Brain microvascular endothelial cell (primary cell): ENCODE results near the gene IFRD2.
"Not testable (repeated sequence)": the region's sequence is repeated elsewhere in the genome, so short reads cannot be mapped to it uniquely, and the experiment has no call there.

Experiments
- DNase-seq: peaks from one replicate; pipeline ENCODE4 v3.0.0-alpha.2; 2020
- H3K27ac ChIP-seq: fragments of 250-450 bp; sonication (Bioruptor Pico); 2 replicates; pipeline ENCODE4 v1.5.1; 2020; ENCODE audit warnings: mild to moderate bottlenecking, moderate library complexity
- H3K27me3 ChIP-seq: fragments of 250-450 bp; sonication (Bioruptor Pico); replicated peaks from 2 replicates; pipeline ENCODE4 v1.5.1; 2020; ENCODE audit warnings: mild to moderate bottlenecking
- H3K36me3 ChIP-seq: fragments of 250-450 bp; sonication (Bioruptor Pico); replicated peaks from 2 replicates; pipeline ENCODE4 v1.5.1; 2020; ENCODE audit warnings: mild to moderate bottlenecking
- H3K4me3 ChIP-seq: 2 replicates; pipeline ENCODE4 v1.5.1; 2011; ENCODE audit warnings: low read depth, mild to moderate bottlenecking, control low read depth, low read length, moderate library complexity
- CTCF ChIP-seq: IDR thresholded peaks from 2 replicates; pipeline ENCODE4 v1.5.1; 2011; ENCODE audit warnings: low read depth, mild to moderate bottlenecking, moderate library complexity, low read length, control low read depth, inconsistent platforms; ENCODE audit errors: missing control alignments
- in situ Hi-C: cut with HindIII; loops from 2 replicates; pipeline ENCODE4 v1.10.0; 2017; ENCODE audit warnings: low sequenced_read_pairs, low pct_ligation_motif_present

The IFRD2 gene

GRCh38 chr3:50264383-50264963, 27.8 kb downstream of the IFRD2 start:
- no peaks in the 10 kb centered on the region for H3K27me3 ChIP-seq
- in situ Hi-C loops, result no loop called here
- peaks cover 2% of the 10 kb centered on the region for H3K36me3 ChIP-seq
- H3K27ac ChIP-seq, result no peak overlapping the region
- TF ChIP-seq CTCF, result no peak
- H3K4me3 ChIP-seq, result no peak overlapping the region
- peak; percentile 69 for DNase-seq

- no peak overlapping the region for H3K27ac ChIP-seq
- DNase-seq, result no peak
- TF ChIP-seq CTCF, result no peak
- in situ Hi-C loops, result no loop called here
- H3K4me3 ChIP-seq, result no peak overlapping the region
- no peaks in the 10 kb centered on the region for H3K27me3 ChIP-seq
- H3K36me3 ChIP-seq, result peaks cover 7% of the 10 kb centered on the region
Measured at GRCh38 chr3:50263478-50264382, 28.5 kb downstream of the IFRD2 start.

GRCh38 chr3:50262778-50263177, 29.5 kb downstream of the IFRD2 start:
- Histone ChIP-seq H3K27me3 (no peaks in the 10 kb centered on the region), H3K27ac (no peak overlapping the region), H3K36me3 (peaks cover 15% of the 10 kb centered on the region), H3K4me3 (no peak overlapping the region)
- in situ Hi-C loops, result no loop called here
- no peak for TF ChIP-seq CTCF
- DNase-seq, result no peak

- H3K27me3 ChIP-seq, DNase-seq, in situ Hi-C loops, H3K4me3 ChIP-seq, H3K27ac ChIP-seq: not testable (repeated sequence)
- peaks cover 18% of the 10 kb centered on the region for H3K36me3 ChIP-seq
Measured at GRCh38 chr3:50262200-50262599, 30.0 kb downstream of the IFRD2 start.

- H3K36me3 ChIP-seq, result peaks cover 25% of the 10 kb centered on the region
- in situ Hi-C loops, result no loop called here
- no peaks in the 10 kb centered on the region for H3K27me3 ChIP-seq
- no peak for DNase-seq
- H3K4me3 ChIP-seq, result no peak overlapping the region
- no peak overlapping the region for H3K27ac ChIP-seq
- TF ChIP-seq CTCF, result no peak
Measured at GRCh38 chr3:50261505-50261904, 30.7 kb downstream of the IFRD2 start.

GRCh38 chr3:50260942-50261441, 31.2 kb downstream of the IFRD2 start:
- no peak overlapping the region for H3K27ac ChIP-seq
- H3K4me3 ChIP-seq, result peak overlapping the region; percentile 60

More at GRCh38 chr3:50260942-50261441, 31.2 kb downstream of the IFRD2 start:
- in situ Hi-C loops, result no loop called here
- peaks cover 29% of the 10 kb centered on the region for H3K36me3 ChIP-seq
- TF ChIP-seq CTCF, result no peak
- H3K27me3 ChIP-seq, result no peaks in the 10 kb centered on the region
- DNase-seq, result no peak
